Measurements from ENCODE around the gene CYP19A1.

DNA sequence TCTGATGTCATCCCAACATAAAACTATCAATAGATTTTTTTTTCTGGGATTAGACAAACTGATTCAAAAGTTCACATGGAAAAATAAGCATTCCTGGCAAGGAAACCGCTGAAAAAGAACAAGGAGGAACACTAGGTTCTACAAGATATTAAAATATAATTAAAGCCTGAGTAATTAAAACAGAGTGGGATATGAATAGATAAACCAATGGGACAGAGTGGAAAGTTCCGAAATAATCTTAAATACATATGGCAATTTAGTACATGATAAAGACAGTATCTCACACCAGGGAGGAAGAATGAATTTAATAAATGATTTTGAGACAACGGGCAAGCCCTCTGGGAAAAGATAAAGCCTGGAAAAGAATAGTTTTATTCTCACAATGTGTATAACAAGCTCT is 7.7 kb upstream of the CYP19A1 start:
- TF ChIP-seq, protein P1, sequence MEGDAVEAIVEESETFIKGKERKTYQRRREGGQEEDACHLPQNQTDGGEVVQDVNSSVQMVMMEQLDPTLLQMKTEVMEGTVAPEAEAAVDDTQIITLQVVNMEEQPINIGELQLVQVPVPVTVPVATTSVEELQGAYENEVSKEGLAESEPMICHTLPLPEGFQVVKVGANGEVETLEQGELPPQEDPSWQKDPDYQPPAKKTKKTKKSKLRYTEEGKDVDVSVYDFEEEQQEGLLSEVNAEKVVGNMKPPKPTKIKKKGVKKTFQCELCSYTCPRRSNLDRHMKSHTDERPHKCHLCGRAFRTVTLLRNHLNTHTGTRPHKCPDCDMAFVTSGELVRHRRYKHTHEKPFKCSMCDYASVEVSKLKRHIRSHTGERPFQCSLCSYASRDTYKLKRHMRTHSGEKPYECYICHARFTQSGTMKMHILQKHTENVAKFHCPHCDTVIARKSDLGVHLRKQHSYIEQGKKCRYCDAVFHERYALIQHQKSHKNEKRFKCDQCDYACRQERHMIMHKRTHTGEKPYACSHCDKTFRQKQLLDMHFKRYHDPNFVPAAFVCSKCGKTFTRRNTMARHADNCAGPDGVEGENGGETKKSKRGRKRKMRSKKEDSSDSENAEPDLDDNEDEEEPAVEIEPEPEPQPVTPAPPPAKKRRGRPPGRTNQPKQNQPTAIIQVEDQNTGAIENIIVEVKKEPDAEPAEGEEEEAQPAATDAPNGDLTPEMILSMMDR (conservative IDR thresholded peaks at IDR 0.05): no peak
- no peak for TF ChIP-seq EZH2 (IDR thresholded peaks at IDR 0.05; ENCODE audit: low read depth)

Measured in PC-9 (cell line).